ENCODE results near the gene BCKDHB. TPM values are rescaled to one million over a fixed set of nuclear protein-coding genes. Genes with fewer than 3 reads are reported as not detected.
"Not testable (repeated sequence)": the region's sequence is repeated elsewhere in the genome, so short reads cannot be mapped to it uniquely, and the experiment has no call there.

The BCKDHB gene
- total RNA-seq, 1 experiment from 2014 or later: 16.4 TPM

- H3K36me3 ChIP-seq (ENCODE audit: control insufficient read depth, insufficient read depth, low read length); H3K27me3 ChIP-seq (ENCODE audit: control insufficient read depth, insufficient read depth, low read length); ATAC-seq; H3K27ac ChIP-seq (ENCODE audit: low read length); CTCF ChIA-PET; H3K4me3 ChIP-seq (ENCODE audit: low read depth in 2 of 2, low read length in 2 of 2); DNase-seq (ENCODE audit: low read depth, low spot score); intact Hi-C loops (cut with micrococcal nuclease; ENCODE audit: unreplicated experiment); in situ Hi-C loops (cut with HindIII; ENCODE audit: low pct_unique_long_range_greater_than_20kb, low sequenced_read_pairs); H3K4me1 ChIP-seq (ENCODE audit: control insufficient read depth, insufficient read depth, low read length); BruUV-seq (replicated peaks); H3K9me3 ChIP-seq (ENCODE audit: control insufficient read depth, insufficient read depth, low read depth, low read length); POLR2A ChIA-PET: not testable (repeated sequence)
Observed at GRCh38 chr6:80211890-80212289, 105.4 kb downstream of the BCKDHB start.

- ChIA-PET CTCF (interaction anchor here (0.6 kb wide), 1 partner anchor 9 kb away, joined by 3 read pairs; no protein-coding TSS in a partner anchor), POLR2A (no interaction called here)
- Histone ChIP-seq H3K4me3 (ENCODE audit: low read depth in 2 of 2, low read length in 2 of 2) (no peak overlapping the region), H3K9me3 (ENCODE audit: control insufficient read depth, insufficient read depth, low read depth, low read length) (no peaks in the 10 kb centered on the region), H3K27ac (ENCODE audit: low read length) (no peak overlapping the region), H3K4me1 (ENCODE audit: control insufficient read depth, insufficient read depth, low read length) (no peaks in the 10 kb centered on the region), H3K36me3 (ENCODE audit: control insufficient read depth, insufficient read depth, low read length) (no peaks in the 10 kb centered on the region), H3K27me3 (ENCODE audit: control insufficient read depth, insufficient read depth, low read length) (no peaks in the 10 kb centered on the region)
- in situ Hi-C loops (cut with HindIII; ENCODE audit: low pct_unique_long_range_greater_than_20kb, low sequenced_read_pairs): no loop called here
- intact Hi-C loops (cut with micrococcal nuclease; ENCODE audit: unreplicated experiment): no loop called here
- ATAC-seq (peak; percentile 98), DNase-seq (ENCODE audit: low read depth, low spot score) (peak; percentile 22)
- no TSS peak for BruUV-seq (replicated peaks)
- TF ChIP-seq CTCF (IDR thresholded peaks at IDR 0.05): peak; percentile 83
- TF ChIP-seq POLR2AphosphoS5 (IDR thresholded peaks at IDR 0.05; ENCODE audit: low read depth, low read length): no peak
- no peak for TF ChIP-seq REST (IDR thresholded peaks at IDR 0.05; ENCODE audit: insufficient read depth in 1 of 2, low read depth in 2 of 2, low read length in 1 of 2)
- TF ChIP-seq TCF7L2 (IDR thresholded peaks at IDR 0.05; ENCODE audit: low read depth, low read length): no peak
Observed at GRCh38 chr6:80214436-80215022, 108.1 kb downstream of the BCKDHB start.

- ATAC-seq (no peak), DNase-seq (ENCODE audit: low read depth, low spot score) (no peak)
- H3K9me3 ChIP-seq (ENCODE audit: control insufficient read depth, insufficient read depth, low read depth, low read length): no peaks in the 10 kb centered on the region
- H3K27ac ChIP-seq (ENCODE audit: low read length): no peak overlapping the region
- no peaks in the 10 kb centered on the region for H3K4me1 ChIP-seq (ENCODE audit: control insufficient read depth, insufficient read depth, low read length)
- TF ChIP-seq SIN3A (IDR thresholded peaks at IDR 0.05; ENCODE audit: borderline replicate concordance, insufficient read depth, low read depth, low read length): no peak
- no peak for TF ChIP-seq POLR2AphosphoS5 (IDR thresholded peaks at IDR 0.05; ENCODE audit: low read depth, low read length)
- no peak for TF ChIP-seq REST (IDR thresholded peaks at IDR 0.05; ENCODE audit: insufficient read depth in 1 of 2, low read depth in 2 of 2, low read length in 1 of 2)
- TF ChIP-seq TCF7L2 (IDR thresholded peaks at IDR 0.05; ENCODE audit: low read depth, low read length): no peak
- no peak for TF ChIP-seq CTCF (IDR thresholded peaks at IDR 0.05)
- CTCF ChIA-PET: interaction anchor here (0.6 kb wide), 1 partner anchor 10 kb away, joined by 3 read pairs; no protein-coding TSS in a partner anchor
- intact Hi-C loops (cut with micrococcal nuclease; ENCODE audit: unreplicated experiment) (no loop called here), in situ Hi-C loops (cut with HindIII; ENCODE audit: low pct_unique_long_range_greater_than_20kb, low sequenced_read_pairs) (no loop called here)
- H3K27me3 ChIP-seq (ENCODE audit: control insufficient read depth, insufficient read depth, low read length): no peaks in the 10 kb centered on the region
- POLR2A ChIA-PET: no interaction called here
- no peak overlapping the region for H3K4me3 ChIP-seq (ENCODE audit: low read depth in 2 of 2, low read length in 2 of 2)
- H3K36me3 ChIP-seq (ENCODE audit: control insufficient read depth, insufficient read depth, low read length): no peaks in the 10 kb centered on the region
- BruUV-seq (replicated peaks): no TSS peak
Observed at GRCh38 chr6:80215063-80215462, 108.6 kb downstream of the BCKDHB start.
